Renal pelvis (tissue), 4 donors: ENCODE data around the gene SDE2. TPM values are rescaled to one million over a fixed set of nuclear protein-coding genes. Genes with fewer than 3 reads are reported as not detected.
"Not testable (repeated sequence)": the region's sequence is repeated elsewhere in the genome, so short reads cannot be mapped to it uniquely, and the experiment has no call there.

Experiments used
- DNase-seq: peaks from one replicate; pipeline ENCODE4 v3.0.0-alpha.2; 2013
- polyA plus RNA-seq, 3 donors: library from polyadenylated mRNA; unstranded; fragments of 120-200 nt; gene quantifications; one replicate each; pipeline ENCODE4 v1.2.1, GENCODE V29; 2013; ENCODE audit not compliant: insufficient read length in 3 of 3

The SDE2 gene
- polyA plus RNA-seq, 3 donors = 18.9 to 22.5 (median 20.9) TPM

DNA sequence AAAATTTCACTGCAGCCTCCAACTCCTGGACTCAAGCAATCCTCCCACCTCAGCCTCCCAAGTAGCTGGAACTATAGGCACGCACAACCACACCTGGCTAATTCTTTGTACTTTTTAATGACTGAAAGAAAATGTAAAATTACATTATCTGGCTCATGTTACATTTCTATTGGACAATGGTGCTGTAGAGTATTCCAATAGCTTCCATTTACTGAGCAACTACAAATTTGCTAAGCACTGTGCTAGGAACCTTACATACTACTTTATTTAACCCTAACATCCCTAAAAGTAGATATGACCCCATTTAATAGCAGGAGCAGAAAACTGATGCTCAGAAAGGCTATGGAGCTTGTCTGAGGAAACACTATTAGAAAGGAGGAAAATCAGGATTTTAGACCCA lies 19.7 kb downstream of the SDE2 start:
- no peak for DNase-seq

- DNase-seq = no peak
Measured at GRCh38 chr1:225977937-225978748, 21.0 kb downstream of the SDE2 start.

DNA sequence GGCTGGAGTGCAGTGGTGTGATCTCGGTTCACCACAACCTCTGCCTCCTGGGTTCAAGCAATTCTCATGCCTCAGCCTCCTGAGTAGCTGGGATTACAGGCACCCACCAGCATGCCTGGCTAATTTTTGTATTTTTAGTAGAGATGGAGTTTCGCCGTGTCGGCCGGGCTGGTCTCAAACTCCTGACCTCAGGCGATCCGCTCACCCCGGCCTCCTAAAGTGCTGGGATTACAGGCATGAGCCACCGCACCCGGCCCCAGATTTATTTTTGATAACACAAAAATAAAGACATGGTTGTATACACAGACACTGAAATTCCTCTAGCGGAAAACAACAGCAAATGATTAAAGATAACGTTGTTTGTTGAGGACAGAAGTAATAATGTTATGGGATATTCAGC lies 24.0 kb downstream of the SDE2 start:
- not testable (repeated sequence) for DNase-seq

DNA sequence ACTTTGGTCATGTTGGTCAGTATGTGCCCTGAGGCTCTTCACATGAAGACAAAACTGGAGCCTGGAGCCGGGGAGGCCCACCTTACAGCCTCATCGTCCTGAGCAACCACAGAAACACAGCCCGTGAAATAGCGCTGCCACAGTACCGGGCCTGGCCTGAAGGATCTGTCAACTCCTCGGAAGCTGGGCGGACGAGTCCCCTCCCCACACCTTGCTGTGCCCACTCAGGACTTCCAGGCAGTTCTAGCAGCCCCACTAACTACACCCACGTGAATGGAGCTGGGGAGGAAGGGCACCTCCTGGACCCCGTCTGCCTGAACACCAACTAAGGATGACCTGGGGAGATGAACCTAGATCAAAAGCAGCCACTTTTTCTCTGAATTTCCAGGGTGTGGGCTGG lies 24.7 kb downstream of the SDE2 start:
- no peak for DNase-seq

DNA sequence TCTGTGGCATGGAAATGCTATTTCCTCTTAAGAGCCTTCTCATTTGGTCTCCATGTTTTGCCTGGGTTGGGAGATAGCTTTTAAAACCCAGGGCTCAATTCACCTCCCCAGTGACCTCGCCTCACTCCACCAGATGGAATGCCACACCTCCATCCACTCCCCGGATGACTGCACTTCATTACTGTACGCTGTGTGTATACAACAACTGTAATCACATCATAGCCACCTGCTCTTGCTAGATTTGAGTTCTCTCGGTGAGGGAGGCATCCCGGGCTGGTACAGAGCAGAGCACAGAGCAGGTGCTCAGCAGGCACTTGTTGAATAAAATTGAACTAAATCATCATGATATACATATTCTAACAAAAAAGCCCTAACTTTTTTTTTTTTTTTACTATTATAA lies 26.0 kb downstream of the SDE2 start:
- peak; percentile 72 for DNase-seq

DNA sequence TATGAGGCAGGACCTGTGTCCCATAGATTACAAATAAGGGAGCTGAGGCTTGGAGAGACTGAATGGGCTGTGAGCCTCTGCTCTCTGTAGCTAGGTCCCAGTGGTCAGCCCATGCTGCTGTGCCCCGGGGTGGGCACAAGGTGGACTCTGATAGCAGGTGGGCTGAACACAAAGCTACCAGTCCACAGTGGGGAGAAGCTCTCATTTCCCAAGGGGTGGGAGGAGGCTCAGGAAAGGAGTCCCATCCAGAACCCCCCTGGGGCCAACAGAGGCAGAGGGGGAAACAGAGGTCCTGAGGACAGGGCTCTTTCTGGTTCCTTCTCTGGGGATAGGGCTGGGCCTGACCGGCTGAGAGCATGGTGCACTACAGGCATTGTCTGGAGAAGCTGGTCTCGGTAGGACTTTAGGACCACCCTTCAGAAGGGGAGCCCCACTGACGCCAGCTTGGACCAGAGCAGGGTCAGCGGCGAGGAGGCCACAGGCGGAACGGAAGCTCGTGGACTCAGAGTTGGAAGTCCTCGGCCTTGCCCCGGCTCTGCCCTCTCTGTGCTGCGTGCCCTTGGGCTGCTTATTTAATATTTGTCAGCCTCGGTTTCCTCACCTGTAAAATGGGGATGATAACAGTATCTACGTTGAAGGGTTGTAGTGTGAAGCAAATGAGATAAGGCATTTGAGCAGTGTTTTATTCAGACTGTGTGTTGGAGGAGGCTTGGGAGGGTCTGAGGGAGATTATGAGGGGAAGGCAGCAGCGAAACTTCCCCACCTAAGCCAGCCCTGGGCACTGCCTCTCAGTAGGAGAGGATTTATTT lies 26.6 kb downstream of the SDE2 start:
- DNase-seq = no peak

DNA sequence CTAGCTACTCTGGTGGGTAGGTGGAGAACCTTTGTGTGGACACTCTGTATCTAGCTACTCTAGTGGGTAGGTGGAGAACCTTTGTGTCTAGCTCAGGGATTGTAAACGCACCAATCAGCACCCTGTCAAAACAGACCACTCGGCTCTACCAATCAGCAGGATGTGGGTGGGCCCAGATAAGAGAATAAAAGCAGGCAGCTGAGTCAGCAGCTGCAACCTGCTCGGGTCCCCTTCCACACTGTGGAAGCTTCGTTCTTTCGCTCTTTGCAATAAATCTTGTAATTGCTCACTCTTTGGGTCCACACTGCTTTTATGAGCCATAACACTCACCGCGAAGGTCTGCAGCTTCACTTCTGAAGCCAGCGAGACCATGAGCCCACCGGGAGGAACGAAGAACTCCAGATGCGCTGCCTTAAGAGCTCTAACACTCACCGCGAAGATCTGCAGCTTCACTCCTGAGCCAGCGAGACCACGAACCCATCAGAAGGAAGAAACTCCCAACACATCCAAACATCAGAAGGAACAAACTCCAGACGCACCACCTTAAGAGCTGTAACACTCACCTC lies 28.5 kb downstream of the SDE2 start:
- not testable (repeated sequence) for DNase-seq

DNA sequence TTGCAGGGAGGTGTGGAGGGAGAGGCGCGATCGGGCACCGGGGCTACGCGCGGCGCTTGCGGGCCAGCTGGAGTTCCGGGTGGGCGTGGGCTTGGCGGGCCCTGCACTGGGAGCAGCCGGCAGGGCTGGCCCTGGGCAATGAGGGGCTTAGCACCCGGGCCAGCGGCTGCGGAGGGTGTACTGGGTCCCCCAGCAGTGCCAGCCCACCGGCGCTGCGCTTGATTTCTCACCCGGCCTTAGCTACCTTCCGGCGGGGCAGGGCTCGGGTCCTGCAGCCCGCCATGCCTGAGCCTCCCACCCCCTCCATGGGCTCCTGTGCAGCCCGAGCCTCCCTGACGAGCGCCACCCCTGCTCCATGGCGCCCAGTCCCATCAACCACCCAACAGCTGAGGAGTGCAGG lies 29.4 kb downstream of the SDE2 start:
- DNase-seq = not testable (repeated sequence)

DNA sequence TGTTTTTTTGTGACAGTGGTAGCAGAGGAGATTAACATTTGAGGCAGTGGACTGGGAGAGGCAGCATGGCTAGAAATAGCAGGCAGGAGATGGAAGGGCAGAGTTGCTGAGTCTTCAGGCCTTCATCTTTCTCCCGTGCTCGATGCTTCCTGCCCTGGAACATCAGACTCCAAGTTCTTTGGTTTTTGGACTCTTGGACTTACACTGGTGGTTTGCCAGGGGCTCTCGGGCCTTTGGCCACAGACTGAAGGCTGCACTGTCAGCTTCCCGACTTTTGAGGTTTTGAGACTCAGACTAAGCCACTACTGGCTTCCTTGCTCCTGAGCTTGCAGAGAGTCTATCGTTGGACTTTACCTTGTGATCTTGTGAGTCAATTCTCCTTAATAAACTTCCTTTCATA lies 33.9 kb downstream of the SDE2 start:
- DNase-seq = no peak

DNA sequence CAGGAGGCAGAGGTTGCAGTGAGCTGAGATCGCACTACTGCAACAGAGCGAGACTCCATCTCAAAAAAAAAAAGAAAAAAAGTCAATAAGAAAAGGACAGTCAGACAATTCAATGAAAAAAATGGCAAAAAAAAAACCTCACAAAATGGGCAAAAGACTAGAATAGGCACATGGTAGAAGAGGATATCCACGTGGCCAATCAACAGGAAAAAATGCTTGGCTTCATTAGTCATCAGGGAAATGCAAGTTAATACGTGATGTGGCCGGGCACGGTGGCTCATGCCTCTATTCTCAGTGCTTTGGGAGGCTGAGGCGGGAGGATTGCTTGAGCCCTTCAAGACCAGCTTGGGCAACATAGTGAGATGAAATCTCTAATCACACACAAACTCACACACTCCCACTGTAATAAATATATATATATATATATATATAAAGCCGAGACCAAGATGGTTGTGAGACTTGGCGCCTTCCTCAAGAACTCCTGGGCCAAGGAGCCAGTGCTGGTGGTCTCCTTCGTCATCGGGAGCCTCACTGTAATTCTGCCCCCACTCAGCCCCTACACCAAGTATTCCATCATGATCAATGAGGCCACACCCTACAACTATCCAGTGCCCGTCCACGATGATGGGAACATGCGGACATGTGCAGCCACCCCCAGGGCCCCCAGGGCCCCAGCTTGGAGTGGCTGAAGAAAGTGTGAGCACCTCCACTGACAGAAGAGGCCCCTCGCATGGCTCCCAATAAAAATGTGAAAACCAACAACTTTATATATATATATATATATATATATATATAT lies 35.2 kb downstream of the SDE2 start:
- no peak for DNase-seq

DNA sequence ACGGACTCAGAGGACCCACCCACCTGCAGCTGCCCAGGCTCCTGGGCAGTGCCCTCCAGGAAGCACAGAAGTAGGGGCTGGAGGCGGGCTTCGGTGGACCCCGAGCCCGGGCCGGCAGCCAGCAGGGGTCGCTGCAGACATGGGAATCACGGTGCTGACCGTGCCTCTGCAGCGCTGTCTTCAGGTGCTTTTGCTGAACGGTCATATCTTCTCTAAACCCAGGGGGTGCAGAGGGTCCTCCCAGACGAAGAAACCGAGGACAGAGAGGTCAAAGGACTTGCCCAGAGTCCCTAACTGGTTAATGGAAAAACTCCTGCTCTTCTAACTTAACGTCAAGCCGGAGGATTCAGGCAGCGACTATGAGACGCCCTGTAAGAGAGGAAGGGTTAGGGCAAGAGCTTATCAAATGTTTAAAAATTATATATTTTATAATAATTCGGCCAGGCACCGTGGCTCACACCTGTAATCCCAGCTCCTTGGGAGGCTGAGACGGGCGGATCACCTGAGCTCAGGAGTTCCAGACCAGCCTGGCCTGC lies 36.6 kb downstream of the SDE2 start:
- DNase-seq = no peak

- no peak for DNase-seq
Measured at GRCh38 chr1:225961659-225962439, 37.3 kb downstream of the SDE2 start.

GRCh38 chr1:225958041-225958440 lies 41.1 kb downstream of the SDE2 start:
- DNase-seq = no peak

- DNase-seq = no peak
Measured at GRCh38 chr1:225954753-225955152, 44.4 kb downstream of the SDE2 start.

DNA sequence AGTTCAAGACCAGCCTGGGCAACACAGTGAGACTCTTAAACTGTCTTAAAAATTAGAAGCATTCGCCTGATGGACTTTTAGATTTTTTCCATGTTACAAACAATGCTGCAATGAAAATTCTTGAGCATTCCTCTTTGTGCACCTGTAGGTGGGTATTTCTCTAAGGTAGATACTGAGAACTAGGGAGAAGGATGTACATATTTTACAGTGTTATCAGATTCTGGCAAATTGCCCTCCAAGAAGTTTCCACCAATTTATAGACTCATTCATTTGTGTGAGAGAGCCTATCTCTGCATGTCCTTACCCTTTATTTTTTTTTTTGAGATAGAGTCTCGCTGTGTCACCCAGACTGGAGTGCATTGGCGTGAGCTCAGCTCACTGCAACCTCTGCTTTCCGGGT lies 45.8 kb downstream of the SDE2 start:
- DNase-seq = no peak

DNA sequence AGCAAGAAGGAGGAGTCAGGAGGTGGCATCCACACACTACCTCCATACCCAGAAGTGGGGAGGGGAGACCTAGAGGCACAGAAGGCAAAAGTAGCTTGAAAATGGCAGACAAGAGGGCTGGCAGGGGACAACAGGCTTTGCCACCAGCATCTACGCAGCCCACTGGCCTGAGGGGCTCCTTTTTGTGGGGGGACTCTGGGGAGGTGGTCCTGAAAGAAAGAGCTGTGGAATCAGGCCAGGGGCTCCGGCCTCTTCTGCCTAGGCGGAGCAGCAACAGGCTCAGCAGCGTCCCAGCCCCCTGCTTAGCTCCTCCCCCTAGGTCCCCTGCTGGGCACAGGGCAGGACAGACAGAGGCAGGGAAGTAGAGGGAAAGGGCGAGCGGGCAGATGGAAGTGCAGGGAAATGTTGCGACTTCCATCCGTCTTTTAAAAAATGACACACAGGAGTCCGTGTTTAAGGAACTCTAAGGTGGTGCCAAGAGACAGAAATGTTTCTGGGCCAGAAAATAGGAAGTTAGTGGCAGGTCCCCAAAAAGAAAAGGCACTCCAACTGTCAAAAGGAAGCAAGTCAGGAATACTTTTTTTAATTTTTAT lies 48.1 kb downstream of the SDE2 start:
- no peak for DNase-seq

GRCh38 chr1:225949041-225949440 lies 50.1 kb downstream of the SDE2 start:
- no peak for DNase-seq

- no peak for DNase-seq
Measured at GRCh38 chr1:225946803-225947202, 52.3 kb downstream of the SDE2 start.

DNA sequence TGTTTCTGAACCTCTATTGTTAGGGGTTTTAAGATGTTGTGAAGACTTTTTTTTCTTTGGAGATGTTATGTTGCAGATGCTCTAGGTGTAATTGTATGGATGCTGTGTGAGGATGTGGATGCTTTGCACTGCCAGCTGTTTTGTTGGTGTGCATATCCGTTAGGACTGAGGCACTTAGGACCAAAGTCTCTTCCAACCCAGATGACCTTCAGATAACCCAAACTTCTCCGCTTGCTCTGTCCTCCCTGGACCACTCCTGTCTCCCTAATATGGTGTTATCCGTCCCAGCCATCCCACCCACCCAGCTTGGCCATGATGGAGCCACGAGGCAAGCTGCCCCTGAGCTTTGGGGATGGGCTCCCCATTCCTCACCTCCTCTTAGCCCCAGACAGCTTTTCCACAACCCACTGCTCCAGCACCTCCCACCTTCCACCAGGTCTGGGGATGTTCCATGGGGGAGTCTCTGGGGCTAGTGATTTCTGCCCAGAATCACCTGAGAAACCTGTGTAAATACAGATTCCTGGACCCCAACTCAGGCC lies 53.0 kb downstream of the SDE2 start:
- DNase-seq = no peak

- no peak for DNase-seq
Measured at GRCh38 chr1:225945564-225945963, 53.6 kb downstream of the SDE2 start.
